ENCODE data around the gene RAB14. TPM values are rescaled to one million over a fixed set of nuclear protein-coding genes. Genes with fewer than 3 reads are reported as not detected.
A peak's percentile ranks its signal among the peaks of the same experiment; 100 is the strongest.

The RAB14 gene
- total RNA-seq, 2 experiments from 2014 or later, result 54.3 to 55.5 TPM

- ATAC-seq, result no peak
- ChIA-PET POLR2A (interaction anchor here (0.9 kb wide), 1 partner anchor 11 kb away, joined by 4 read pairs; no protein-coding TSS in a partner anchor), CTCF (no interaction called here)
- peak overlapping the region; percentile 13 for H3K27ac Mint-ChIP-seq
- peaks cover 9% of the 10 kb centered on the region for H3K36me3 Mint-ChIP-seq (ENCODE audit: low read depth)
- intact Hi-C loops (cut with micrococcal nuclease), result no loop called here
- no peaks in the 10 kb centered on the region for H3K27me3 Mint-ChIP-seq
- no peak for DNase-seq
- H3K4me3 Mint-ChIP-seq, result no peak overlapping the region
- TF ChIP-seq CTCF (IDR thresholded peaks at IDR 0.05), result peak; percentile 38
- no peaks in the 10 kb centered on the region for H3K9me3 Mint-ChIP-seq
- peaks cover 67% of the 10 kb centered on the region for H3K4me1 Mint-ChIP-seq (ENCODE audit: low read depth)
Measured at GRCh38 chr9:121197132-121197531, 4.5 kb downstream of the RAB14 start.

GRCh38 chr9:121196389-121196788 is 5.3 kb downstream of the RAB14 start:
- peaks cover 13% of the 10 kb centered on the region for H3K36me3 Mint-ChIP-seq (ENCODE audit: low read depth)
- H3K27me3 Mint-ChIP-seq, result no peaks in the 10 kb centered on the region
- intact Hi-C loops (cut with micrococcal nuclease), result no loop called here
- ChIA-PET CTCF (no interaction called here), POLR2A (interaction anchor here (0.9 kb wide), 1 partner anchor 10 kb away, joined by 4 read pairs; no protein-coding TSS in a partner anchor)
- H3K4me3 Mint-ChIP-seq, result peak overlapping the region; percentile 19
- TF ChIP-seq CTCF (IDR thresholded peaks at IDR 0.05), result no peak
- H3K4me1 Mint-ChIP-seq (ENCODE audit: low read depth), result peaks cover 71% of the 10 kb centered on the region
- H3K27ac Mint-ChIP-seq, result peak overlapping the region; percentile 52
- ATAC-seq, result peak; percentile 35
- no peaks in the 10 kb centered on the region for H3K9me3 Mint-ChIP-seq
- DNase-seq, result peak; percentile 31

GRCh38 chr9:121194730-121195129 is 6.9 kb downstream of the RAB14 start:
- H3K4me3 Mint-ChIP-seq, result no peak overlapping the region
- peaks cover 12% of the 10 kb centered on the region for H3K36me3 Mint-ChIP-seq (ENCODE audit: low read depth)
- H3K4me1 Mint-ChIP-seq (ENCODE audit: low read depth), result peaks cover 83% of the 10 kb centered on the region
- CTCF ChIA-PET, result interaction anchor here (1.6 to 1.9 kb wide), 2 partner anchors 11 to 18 kb away, joined by 7 read pairs; no protein-coding TSS in a partner anchor
- H3K9me3 Mint-ChIP-seq, result no peaks in the 10 kb centered on the region
- no peaks in the 10 kb centered on the region for H3K27me3 Mint-ChIP-seq
- POLR2A ChIA-PET, result interaction anchor here (0.9 kb wide), 1 partner anchor 352 kb away, joined by 4 read pairs; the partner anchor contains the start of gene PSMD5
- ATAC-seq, result no peak
- no peak for DNase-seq
- peak overlapping the region; percentile 54 for H3K27ac Mint-ChIP-seq
- no peak for TF ChIP-seq CTCF (IDR thresholded peaks at IDR 0.05)
- intact Hi-C loops (cut with micrococcal nuclease), result no loop called here

- intact Hi-C loops (cut with micrococcal nuclease), result no loop called here
- TF ChIP-seq CTCF (IDR thresholded peaks at IDR 0.05), result no peak
- Mint-ChIP-seq H3K4me1 (ENCODE audit: low read depth) (peaks cover 80% of the 10 kb centered on the region), H3K27me3 (no peaks in the 10 kb centered on the region), H3K27ac (peak overlapping the region; percentile 66), H3K36me3 (ENCODE audit: low read depth) (peaks cover 12% of the 10 kb centered on the region), H3K4me3 (no peak overlapping the region), H3K9me3 (no peaks in the 10 kb centered on the region)
- ChIA-PET POLR2A (interaction anchor here (1.0 to 1.2 kb wide), 3 partner anchors 9 to 296 kb away, joined by 3 read pairs; partner anchors contain the start of gene RAB14), CTCF (interaction anchor here (1.1 to 1.3 kb wide), 3 partner anchors 19 to 133 kb away, joined by 3 to 4 read pairs (median 3); no protein-coding TSS in a partner anchor)
- ATAC-seq, result no peak
- no peak for DNase-seq
Measured at GRCh38 chr9:121192959-121193640, 8.6 kb downstream of the RAB14 start.

- CTCF ChIA-PET, result interaction anchor here (1.1 to 1.3 kb wide), 3 partner anchors 20 to 132 kb away, joined by 3 to 4 read pairs (median 3); no protein-coding TSS in a partner anchor
- POLR2A ChIA-PET, result interaction anchor here (1.0 to 1.2 kb wide), 2 partner anchors 9 to 296 kb away, joined by 3 read pairs; partner anchors contain the start of gene RAB14
- Mint-ChIP-seq H3K27me3 (no peaks in the 10 kb centered on the region), H3K4me1 (ENCODE audit: low read depth) (peaks cover 81% of the 10 kb centered on the region), H3K9me3 (no peaks in the 10 kb centered on the region), H3K36me3 (ENCODE audit: low read depth) (peaks cover 13% of the 10 kb centered on the region), H3K27ac (peak overlapping the region; percentile 61), H3K4me3 (no peak overlapping the region)
- DNase-seq (no peak), ATAC-seq (peak; percentile 17)
- intact Hi-C loops (cut with micrococcal nuclease), result no loop called here
- TF ChIP-seq CTCF (IDR thresholded peaks at IDR 0.05), result no peak
Measured at GRCh38 chr9:121192518-121192917, 9.2 kb downstream of the RAB14 start.

Data from activated CD8-positive, alpha-beta T cell treated with anti-CD3 and anti-CD28 coated beads for 36 hours (primary cell).